MM.1S (cell line): ENCODE results near the gene OR6C1.
"Not testable (repeated sequence)": the region's sequence is repeated elsewhere in the genome, so short reads cannot be mapped to it uniquely, and the experiment has no call there.

ENCODE experiments used
- DNase-seq: peaks from one replicate; pipeline ENCODE4 v3.0.0-alpha.2; 2015
- H2AFZ ChIP-seq: fragments of 300-600 bp; sonication (generic); 2 replicates; pipeline ENCODE4 v1.6.0; 2016; ENCODE audit warnings: antibody characterized with exemption, low read length
- H3F3A ChIP-seq: fragments of 300-600 bp; sonication (generic); 2 replicates; pipeline ENCODE4 v1.6.1; 2016; ENCODE audit warnings: mild to moderate bottlenecking, antibody characterized with exemption, low read length, moderate library complexity, mixed read lengths; ENCODE audit not compliant: insufficient read depth
- H3K27ac ChIP-seq: fragments of 300-600 bp; sonication (generic); 2 replicates; pipeline ENCODE4 v1.5.1; 2016; ENCODE audit warnings: mild to moderate bottlenecking, low read length
- H3K27me3 ChIP-seq: fragments of 300-600 bp; sonication (generic); replicated peaks from 2 replicates; pipeline ENCODE4 v1.6.0; 2016; ENCODE audit warnings: low read length; ENCODE audit not compliant: insufficient read depth
- H3K36me3 ChIP-seq: fragments of 300-600 bp; sonication (generic); replicated peaks from 2 replicates; pipeline ENCODE4 v1.6.1; 2016; ENCODE audit warnings: mild to moderate bottlenecking, low read length, mixed read lengths; ENCODE audit not compliant: insufficient read depth
- H3K4me1 ChIP-seq: fragments of 300-600 bp; sonication (generic); 2 replicates; pipeline ENCODE4 v1.6.1; 2016; ENCODE audit warnings: low read length, mixed read lengths
- H3K4me2 ChIP-seq: fragments of 300-600 bp; sonication (generic); 2 replicates; pipeline ENCODE4 v1.6.0; 2016; ENCODE audit warnings: low read depth, low read length
- H3K4me3 ChIP-seq: fragments of 300-600 bp; sonication (generic); 2 replicates; pipeline ENCODE4 v1.5.1; 2016; ENCODE audit warnings: low read length, mixed read lengths
- H3K79me2 ChIP-seq: fragments of 300-600 bp; sonication (generic); 2 replicates; pipeline ENCODE4 v1.6.1; 2016; ENCODE audit warnings: mixed run types, low read length, mixed read lengths
- H3K9ac ChIP-seq: fragments of 300-600 bp; sonication (generic); 2 replicates; pipeline ENCODE4 v1.6.1; 2016; ENCODE audit warnings: low read length, mixed read lengths
- H3K9me2 ChIP-seq: fragments of 300-600 bp; sonication (generic); replicated peaks from 2 replicates; pipeline ENCODE4 v1.6.1; 2016; ENCODE audit warnings: mild to moderate bottlenecking, low read length, mixed read lengths; ENCODE audit not compliant: insufficient read depth
- H3K9me3 ChIP-seq: fragments of 300-600 bp; sonication (generic); replicated peaks from 2 replicates; pipeline ENCODE4 v1.6.1; 2016; ENCODE audit warnings: mild to moderate bottlenecking, low read length, mixed read lengths; ENCODE audit not compliant: insufficient read depth
- H4K20me1 ChIP-seq: fragments of 300-600 bp; sonication (generic); 2 replicates; pipeline ENCODE4 v1.6.1; 2016; ENCODE audit warnings: mild to moderate bottlenecking, low read length, moderate library complexity, mixed read lengths; ENCODE audit not compliant: insufficient read depth
- EZH2 ChIP-seq: fragments of 300-600 bp; sonication (generic); optimal IDR thresholded peaks from 2 replicates; pipeline ENCODE3; 2017; ENCODE audit warnings: low read depth, mild to moderate bottlenecking, antibody characterized with exemption, low read length, mixed read lengths
- EZH2phosphoT487 ChIP-seq: fragments of 300-600 bp; sonication (generic); IDR thresholded peaks from 2 replicates; pipeline ENCODE4 v1.6.1; 2018; ENCODE audit warnings: antibody characterized with exemption, low read length
- TF ChIP-seq, protein P1 (sequence below): fragments of 300-600 bp; sonication (generic); IDR thresholded peaks from 2 replicates; pipeline ENCODE4 v1.5.1; 2016; ENCODE audit warnings: antibody characterized with exemption, low read length, mixed read lengths

OR6C1 gene

DNA sequence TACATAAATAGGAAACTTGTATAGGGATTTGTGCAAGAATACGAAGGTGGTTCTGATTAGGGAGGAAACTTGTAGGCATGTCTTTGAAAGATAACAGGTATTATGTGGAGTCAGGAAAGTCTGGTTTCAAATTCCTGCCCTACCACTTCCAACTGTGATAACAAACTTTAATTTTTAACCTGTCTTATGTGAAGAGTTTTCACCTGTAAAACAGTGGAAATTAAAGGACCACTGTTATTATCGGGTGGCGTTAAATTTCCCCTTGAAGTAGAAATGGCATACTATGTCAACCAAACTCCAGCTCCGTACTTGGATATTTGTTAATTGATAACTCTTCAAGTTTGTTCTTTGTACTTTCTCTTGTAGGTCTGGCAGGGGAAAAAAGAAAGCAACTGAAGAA is 6.1 kb downstream of the OR6C1 start:
- Histone ChIP-seq H4K20me1 (no peaks in the 10 kb centered on the region), H3K4me3 (no peak overlapping the region), H3K36me3 (no peaks in the 10 kb centered on the region), H3K4me2 (no peak overlapping the region), H3F3A (no peaks in the 10 kb centered on the region), H3K27me3 (no peaks in the 10 kb centered on the region), H3K9ac (no peak overlapping the region), H3K27ac (no peak overlapping the region), H3K9me2 (no peaks in the 10 kb centered on the region), H3K79me2 (no peaks in the 10 kb centered on the region), H2AFZ (no peak overlapping the region), H3K4me1 (no peaks in the 10 kb centered on the region), H3K9me3 (no peaks in the 10 kb centered on the region)
- DNase-seq: no peak
- TF ChIP-seq EZH2 (no peak), EZH2phosphoT487 (no peak)
- TF ChIP-seq, protein P1, sequence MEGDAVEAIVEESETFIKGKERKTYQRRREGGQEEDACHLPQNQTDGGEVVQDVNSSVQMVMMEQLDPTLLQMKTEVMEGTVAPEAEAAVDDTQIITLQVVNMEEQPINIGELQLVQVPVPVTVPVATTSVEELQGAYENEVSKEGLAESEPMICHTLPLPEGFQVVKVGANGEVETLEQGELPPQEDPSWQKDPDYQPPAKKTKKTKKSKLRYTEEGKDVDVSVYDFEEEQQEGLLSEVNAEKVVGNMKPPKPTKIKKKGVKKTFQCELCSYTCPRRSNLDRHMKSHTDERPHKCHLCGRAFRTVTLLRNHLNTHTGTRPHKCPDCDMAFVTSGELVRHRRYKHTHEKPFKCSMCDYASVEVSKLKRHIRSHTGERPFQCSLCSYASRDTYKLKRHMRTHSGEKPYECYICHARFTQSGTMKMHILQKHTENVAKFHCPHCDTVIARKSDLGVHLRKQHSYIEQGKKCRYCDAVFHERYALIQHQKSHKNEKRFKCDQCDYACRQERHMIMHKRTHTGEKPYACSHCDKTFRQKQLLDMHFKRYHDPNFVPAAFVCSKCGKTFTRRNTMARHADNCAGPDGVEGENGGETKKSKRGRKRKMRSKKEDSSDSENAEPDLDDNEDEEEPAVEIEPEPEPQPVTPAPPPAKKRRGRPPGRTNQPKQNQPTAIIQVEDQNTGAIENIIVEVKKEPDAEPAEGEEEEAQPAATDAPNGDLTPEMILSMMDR: no peak

DNA sequence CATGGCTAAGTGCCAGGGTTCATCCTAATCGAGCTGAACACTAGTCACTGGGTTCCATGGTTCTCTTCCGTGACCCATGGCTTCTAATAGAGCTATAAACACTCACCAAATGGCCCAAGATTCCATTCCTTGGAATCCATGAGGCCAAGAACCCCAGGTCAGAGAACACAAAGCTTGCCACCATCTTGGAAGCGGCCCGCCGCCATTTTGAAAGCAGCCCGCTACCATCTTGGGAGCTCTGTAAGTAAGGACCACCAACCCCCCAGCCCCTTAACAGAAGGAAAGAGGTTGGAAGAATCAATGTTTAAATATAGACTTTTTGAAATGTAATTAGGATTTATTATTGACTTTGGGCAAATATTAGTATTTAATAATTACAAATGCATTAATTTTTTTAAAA is 11.7 kb downstream of the OR6C1 start:
- H3K9me2 ChIP-seq, H3K36me3 ChIP-seq, H3K9ac ChIP-seq, H3K4me2 ChIP-seq, H3K27me3 ChIP-seq, H3K27ac ChIP-seq, H3K79me2 ChIP-seq, DNase-seq, H2AFZ ChIP-seq, H3K4me3 ChIP-seq, H4K20me1 ChIP-seq, H3K4me1 ChIP-seq, H3K9me3 ChIP-seq, H3F3A ChIP-seq: not testable (repeated sequence)

DNA sequence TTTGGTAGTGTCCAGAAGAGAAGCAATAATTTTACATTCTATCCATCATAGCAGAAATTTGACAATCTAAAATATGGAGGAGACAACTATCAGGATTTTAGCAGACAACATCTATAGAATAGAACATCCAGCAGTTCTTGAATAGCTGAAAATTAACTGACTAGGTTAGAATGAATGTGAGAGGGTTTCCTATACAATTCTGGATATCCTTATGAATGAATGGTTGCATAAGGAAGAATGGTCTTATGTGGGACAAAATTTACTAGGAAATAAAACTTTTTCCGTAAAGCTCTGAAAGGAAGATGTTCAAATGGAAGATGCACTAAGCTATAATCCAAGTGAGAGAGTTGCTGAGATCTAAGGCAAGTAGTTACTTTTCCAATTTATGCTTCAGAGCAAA is 16.3 kb downstream of the OR6C1 start, which contains the start of gene OR6C3:
OR6C3 (plus strand) TSS at position 301 of the 400 bp plus-strand sequence. CDS start 955 bp downstream, outside the sequence.
- Histone ChIP-seq H3K36me3 (no peaks in the 10 kb centered on the region), H3K27ac (no peak within 1 kb of the TSS), H3K27me3 (no peaks in the 10 kb centered on the region), H3K79me2 (no peaks in the 10 kb centered on the region), H3F3A (no peaks in the 10 kb centered on the region), H3K9me2 (no peaks in the 10 kb centered on the region), H3K9me3 (no peaks in the 10 kb centered on the region), H3K4me2 (no peak within 1 kb of the TSS), H3K9ac (no peak within 1 kb of the TSS), H2AFZ (no peak within 1 kb of the TSS), H4K20me1 (no peaks in the 10 kb centered on the region), H3K4me3 (no peak within 1 kb of the TSS), H3K4me1 (peaks cover 5% of the 10 kb centered on the region)
- no peak for DNase-seq
- TF ChIP-seq, protein P1: no peak
- TF ChIP-seq EZH2phosphoT487 (no peak), EZH2 (no peak)

DNA sequence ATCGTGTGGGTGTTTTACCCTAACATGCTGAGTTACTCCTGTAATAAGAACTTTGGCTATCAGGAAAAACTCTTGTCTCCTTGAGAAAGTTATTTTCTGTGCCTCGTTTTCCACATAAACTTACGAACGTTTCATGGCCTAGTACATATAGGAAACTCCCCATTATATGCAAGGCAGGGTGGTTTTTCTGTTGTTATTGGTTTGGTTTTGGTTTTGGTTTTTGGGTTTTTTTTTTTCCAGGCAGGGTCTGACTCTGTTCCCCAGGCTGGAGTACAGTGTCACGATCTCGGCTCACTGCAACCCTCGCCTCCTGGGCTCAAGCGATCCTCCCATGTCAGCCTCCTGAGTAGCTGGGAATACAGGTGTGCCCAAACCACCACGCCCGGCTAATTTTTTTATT is 21.9 kb downstream of the OR6C1 start:
- TF ChIP-seq EZH2 (no peak), EZH2phosphoT487 (no peak)
- TF ChIP-seq, protein P1: no peak
- H3K36me3 ChIP-seq: no peaks in the 10 kb centered on the region
- H3K9me2 ChIP-seq: no peaks in the 10 kb centered on the region
- H2AFZ ChIP-seq: peak overlapping the region; percentile 89
- H3K27ac ChIP-seq: peak overlapping the region; percentile 12; the same call in 1 of the 2 replicates
- no peaks in the 10 kb centered on the region for H4K20me1 ChIP-seq
- H3K4me3 ChIP-seq: peak overlapping the region; percentile 60
- H3K27me3 ChIP-seq: no peaks in the 10 kb centered on the region
- peak overlapping the region; percentile 68 for H3K4me2 ChIP-seq
- no peaks in the 10 kb centered on the region for H3K9me3 ChIP-seq
- peak; percentile 70 for DNase-seq
- peak overlapping the region; percentile 52 for H3K9ac ChIP-seq
- no peaks in the 10 kb centered on the region for H3K79me2 ChIP-seq
- H3F3A ChIP-seq: no peaks in the 10 kb centered on the region
- 0 out of 2 replicates have a peak, but pooled peaks cover 3% of the 10 kb centered on the region for H3K4me1 ChIP-seq

DNA sequence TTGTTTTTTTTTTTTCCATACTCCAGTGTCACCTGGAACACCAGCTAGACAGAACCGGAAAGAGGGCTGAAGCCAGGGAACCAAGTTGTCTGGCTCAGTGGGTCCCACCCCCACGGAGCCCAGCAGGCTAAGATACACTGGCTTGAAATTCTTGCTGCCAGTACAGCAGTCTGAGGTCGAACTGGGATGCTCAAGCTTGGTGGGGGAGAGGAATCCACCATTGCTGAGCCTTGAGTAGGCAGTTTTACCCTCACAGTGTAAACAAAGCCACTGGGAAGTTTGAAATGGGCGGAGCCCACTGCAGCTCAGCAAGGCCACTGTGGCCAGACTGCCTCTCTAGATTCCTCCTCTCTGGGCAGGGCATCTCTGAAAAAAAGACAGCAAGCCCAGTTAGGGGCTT is 41.2 kb downstream of the OR6C1 start:
- not testable (repeated sequence) for H2AFZ ChIP-seq, DNase-seq, H3K9ac ChIP-seq, H3K4me2 ChIP-seq, H3K36me3 ChIP-seq, H3K4me1 ChIP-seq, H3F3A ChIP-seq, H3K9me2 ChIP-seq, H4K20me1 ChIP-seq, H3K4me3 ChIP-seq, H3K27ac ChIP-seq, H3K79me2 ChIP-seq, H3K27me3 ChIP-seq, H3K9me3 ChIP-seq
